NCI-H1417 (cell line): ENCODE results near the gene PAX5.
"Not testable (repeated sequence)": the region's sequence is repeated elsewhere in the genome, so short reads cannot be mapped to it uniquely, and the experiment has no call there.

Source experiments
- DNase-seq, 3 experiments: peaks; one replicate each; lab custom pipeline; 2025; lab: John Stamatoyannopoulos, UW

The PAX5 gene

GRCh38 chr9:37033682-37034304 lies at the start of gene PAX5:
Gene PAX5 (minus strand): TSS chr9:37034268. CDS start chr9:37034031, 237 bp downstream.
- no peak for DNase-seq

DNA sequence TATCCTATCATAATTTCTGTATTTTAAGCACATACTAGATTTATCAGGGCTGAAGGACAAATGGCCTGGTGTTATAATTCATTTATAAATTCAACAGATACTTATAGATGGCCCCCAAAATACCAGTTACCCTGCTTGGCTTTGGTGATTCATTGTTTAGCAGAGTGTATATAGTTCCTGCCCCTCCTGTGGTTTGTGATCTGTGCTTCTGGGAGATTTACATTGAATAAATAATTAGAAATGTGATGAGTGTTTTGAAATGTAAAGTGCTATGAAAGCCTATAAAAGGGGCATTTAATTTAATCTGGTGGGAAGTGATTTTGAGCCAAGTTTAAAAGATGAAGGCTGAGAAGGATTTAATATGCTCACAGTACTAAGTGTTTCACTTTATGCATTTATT lies 49.6 kb upstream of the PAX5 start:
- DNase-seq: no peak

DNA sequence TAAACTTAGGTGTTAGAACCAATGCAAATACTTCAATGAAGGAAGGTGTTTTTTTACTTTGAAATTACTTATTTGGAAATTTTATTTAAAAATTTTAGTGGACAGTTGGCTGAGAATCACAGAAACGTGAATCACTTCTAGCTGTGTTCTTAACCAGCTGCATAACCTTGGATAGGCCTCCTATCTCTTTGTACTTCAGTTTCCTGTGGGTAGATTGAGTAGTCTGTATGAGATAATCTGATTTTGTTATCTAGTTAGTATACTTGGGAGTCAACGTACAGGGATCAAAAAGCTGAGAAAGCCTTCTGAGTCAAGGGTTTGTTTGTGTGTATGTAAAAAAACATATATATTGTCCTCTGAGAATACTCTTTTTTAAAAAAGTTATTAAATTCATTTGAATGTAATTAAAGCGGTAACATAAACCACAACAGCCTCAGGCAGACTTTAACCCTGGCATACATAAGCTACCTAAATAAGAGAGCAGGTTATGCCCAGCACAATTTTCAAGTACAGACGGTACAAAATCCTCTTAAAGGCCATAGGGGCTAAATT lies 48.2 kb upstream of the PAX5 start:
- no peak for DNase-seq

- not testable (repeated sequence) for DNase-seq
These were observed 47.4 kb upstream of the PAX5 start for GRCh38 chr9:37081507-37081906.

DNA sequence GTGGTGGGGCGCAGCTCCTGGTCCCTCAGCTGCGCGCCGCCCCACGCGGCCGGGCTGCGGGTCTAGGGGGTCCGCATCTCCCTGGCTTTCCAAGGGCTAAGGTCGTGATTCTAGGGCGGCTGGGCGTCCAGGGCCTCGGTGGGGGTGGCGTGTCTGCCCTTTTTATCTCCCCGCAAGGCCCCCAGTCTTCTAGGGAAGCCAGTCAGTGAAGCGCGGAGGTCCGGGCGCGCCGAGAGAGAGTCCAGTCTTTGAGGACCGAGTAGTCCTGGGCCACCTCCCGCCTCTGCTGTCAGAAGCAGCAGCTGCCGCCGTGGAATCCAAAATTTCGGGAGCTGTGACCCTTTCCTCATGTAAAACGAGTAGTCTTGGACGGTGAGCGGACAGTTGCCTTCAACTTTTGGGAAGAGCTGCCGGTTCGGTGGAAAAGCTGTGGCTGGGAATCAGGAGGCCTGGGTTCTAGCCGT lies 46.1 kb upstream of the PAX5 start:
- DNase-seq: peak in 1 of 3 experiments; percentile 22

DNA sequence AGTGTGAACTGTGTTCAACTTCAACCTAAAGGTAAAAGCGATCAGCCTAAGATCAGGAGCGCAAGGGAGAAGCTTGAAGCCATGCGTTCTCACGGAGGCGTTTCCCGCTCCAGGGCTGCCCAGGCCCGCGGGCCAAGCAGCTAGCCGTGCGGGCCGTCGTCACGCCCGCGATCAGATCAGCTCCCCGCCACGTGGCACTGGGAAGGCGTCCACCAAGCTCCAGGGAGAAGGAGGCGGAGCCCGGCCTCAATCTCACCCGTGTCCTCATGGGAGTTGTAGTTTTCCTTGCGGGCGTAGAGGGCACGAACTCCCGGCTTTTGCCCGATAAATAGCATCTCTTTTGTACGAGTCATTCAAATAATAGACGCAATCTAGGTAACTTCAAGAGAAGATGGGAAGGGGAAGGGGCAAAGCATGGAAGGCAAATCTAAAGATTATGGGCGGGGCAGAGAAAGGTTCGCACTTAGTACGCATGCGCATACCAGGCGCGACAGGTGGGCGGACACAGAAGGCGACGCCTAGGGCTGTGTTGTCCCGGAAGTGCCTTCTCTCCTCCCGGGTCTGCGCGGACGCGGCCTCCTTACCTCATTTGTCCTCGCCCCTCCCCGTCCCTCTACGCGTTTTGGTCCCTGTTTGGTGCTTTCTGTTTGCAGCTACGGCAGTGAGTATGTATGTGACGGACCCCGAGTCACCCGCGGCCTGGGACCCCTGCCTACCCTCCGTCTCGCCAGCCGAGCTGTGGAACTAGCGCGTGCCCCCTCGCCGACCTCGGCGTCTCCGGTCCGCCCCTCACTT lies 45.5 kb upstream of the PAX5 start:
- DNase-seq: peak; percentile 89 to 99 (median 95)

DNA sequence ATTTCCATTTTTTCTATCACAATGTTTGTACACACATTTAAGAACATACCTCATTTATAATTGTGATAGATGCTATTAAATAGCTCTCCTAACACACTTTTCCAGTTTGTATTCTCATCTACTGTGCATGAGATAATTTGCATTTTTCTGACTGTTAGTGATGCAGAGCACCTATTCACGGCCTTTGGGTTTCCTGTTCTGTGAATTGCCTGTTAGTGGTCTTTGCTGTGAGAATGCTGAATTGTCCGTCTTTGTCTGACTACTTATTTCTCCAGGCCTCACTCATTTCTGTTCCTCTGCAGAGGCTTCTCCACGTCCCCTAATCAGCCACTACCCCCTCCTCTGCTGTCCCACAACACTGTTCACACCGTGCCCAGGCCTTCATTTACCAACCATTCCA lies 40.7 kb upstream of the PAX5 start:
- not testable (repeated sequence) for DNase-seq

DNA sequence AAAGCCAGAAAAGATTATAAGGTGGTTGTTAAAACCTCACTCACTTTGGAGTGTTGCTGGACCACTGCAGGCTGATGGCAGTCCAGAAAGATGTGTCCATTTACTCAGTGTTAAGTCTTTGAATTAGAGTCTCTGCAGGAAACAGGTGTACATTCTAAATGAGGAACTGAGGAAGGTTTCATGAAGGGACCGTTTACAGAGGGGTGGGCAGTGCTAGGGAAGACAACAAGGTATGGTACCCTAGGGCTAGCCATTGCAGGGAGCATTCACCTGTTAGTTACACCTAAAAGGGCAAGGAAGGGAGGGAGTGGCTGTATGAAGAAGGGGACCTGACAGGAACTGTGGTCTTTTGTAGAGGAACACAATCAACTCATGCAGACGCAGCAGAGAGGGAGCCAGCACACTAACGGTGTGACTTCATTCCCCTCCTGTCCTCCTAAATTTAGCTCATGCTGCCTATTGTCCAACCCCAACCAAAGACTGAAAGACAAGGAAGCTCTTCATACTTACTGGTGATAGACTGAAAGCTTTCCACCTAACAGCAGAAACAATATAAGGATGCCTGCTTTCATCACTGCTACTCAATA lies 32.2 kb upstream of the PAX5 start:
- no peak for DNase-seq

DNA sequence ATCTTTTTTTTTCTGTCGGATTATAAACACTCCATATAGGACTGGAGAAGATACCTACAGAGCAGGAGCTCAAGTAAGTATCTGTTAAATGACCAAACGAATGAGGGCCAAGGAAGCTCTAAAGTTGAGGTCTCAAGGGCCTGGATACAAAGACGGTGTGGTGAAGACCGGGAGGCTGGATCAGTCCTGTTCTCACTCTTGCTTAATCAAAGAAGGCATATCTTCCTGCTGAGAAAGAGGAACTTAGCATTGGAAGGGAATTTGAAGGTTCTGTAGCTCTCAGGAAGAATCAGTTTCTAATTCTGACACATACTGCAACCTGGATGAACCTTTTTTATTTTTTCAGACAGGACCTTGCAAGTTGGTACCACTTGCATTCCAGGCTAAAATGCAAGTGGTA lies 28.3 kb upstream of the PAX5 start:
- DNase-seq: no peak

- DNase-seq: no peak
These were observed 27.7 kb upstream of the PAX5 start for GRCh38 chr9:37061768-37062167.

DNA sequence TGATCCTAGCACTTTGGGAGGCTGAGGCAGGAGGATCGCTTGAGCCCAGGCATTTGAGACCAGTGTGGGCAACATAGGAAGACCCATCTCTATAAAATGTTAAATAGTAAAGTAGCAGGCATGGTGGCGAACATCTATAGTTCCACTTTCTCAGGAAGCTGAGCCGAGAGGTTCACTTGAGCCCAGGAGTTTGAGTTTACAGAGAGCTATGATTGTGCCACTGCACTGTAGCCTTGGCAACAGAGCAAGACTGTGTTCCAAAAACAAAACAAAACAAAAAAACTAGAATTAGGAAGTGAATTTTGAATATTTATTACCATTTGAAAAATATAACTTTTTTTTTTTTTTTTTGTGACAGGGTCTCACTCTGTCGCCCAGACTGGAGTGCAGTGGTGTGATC lies 26.8 kb upstream of the PAX5 start:
- no peak for DNase-seq

DNA sequence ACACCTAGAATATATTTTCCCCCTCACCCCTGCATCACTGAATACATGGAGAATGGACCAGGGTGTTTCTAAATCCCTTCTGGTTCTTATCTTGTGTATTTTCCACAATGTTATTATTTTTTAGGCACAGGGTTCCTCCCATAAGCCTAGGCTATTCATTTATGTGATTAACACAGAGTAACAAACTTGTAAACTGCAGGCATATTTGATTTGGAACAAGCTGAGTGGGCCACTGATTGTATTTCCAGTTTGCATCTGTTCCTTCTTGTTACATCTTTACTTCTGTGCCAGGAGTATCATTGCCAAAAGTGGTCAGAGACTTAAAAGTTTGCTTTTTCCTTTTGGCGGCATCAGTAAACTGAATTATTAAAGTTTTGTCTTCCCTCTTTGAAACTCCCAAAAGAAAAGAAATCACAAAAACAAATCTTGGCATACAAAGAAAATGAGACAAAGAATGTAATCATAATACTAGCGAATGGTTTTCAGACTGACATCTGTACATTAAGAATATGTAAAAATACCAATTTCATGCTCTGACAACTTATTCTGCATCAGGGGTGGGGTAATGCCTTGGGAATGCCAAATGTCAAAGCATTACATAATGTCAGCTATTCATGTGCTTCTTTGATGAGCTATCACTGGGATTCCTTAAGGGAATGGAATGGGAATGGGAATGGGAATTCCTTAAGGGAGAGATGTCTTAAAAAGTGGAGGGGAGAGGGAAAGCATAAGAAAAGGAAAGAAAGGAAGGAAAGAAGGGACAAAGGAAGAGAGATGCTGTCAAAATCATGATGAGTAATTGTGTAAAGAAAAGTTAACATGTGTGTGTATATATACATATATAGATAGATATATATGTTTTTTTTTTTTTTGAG lies 22.2 kb upstream of the PAX5 start:
- no peak for DNase-seq

- DNase-seq: not testable (repeated sequence)
These were observed 20.3 kb upstream of the PAX5 start for GRCh38 chr9:37054363-37054720.

- DNase-seq: no peak
These were observed 19.8 kb upstream of the PAX5 start for GRCh38 chr9:37053684-37054362.

DNA sequence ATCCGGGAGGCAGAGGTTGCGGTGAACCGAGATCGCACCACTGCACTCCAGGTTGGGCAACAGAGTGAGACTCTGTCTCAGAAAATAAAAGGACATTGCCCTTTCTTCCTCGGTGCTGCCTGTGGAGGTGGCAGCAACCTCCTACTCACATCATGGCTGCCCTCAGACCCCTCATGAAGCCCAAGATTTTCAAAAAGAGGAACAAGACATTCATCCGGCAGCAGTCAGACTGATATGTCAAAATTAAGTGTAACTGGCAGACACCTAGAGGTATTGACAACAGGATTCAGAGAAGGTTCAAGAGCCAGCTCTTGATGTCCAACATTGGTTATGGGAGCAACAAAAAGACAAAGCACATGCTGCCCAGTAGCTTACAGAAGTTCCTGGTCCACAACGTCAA lies 12.6 kb upstream of the PAX5 start:
- no peak for DNase-seq

DNA sequence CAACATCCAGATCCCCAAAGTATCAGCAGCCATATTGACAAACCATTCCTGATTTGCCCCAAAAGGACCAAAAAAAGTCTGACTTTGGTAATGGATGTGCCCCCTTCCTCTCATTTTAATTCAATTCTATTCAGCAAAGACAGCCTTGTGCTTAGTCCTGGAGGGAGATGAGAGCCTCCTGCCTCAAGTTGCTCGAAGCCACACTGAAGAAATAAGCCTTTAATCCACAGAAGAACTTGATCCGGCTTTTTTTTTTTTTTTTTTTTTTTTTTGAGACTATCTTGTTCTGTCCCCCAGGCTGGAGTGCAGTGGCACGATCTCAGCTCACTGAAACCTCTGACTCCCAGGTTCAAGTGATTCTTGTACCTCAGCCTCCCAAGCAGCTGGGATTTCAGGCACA lies 8.4 kb upstream of the PAX5 start:
- DNase-seq: no peak

DNA sequence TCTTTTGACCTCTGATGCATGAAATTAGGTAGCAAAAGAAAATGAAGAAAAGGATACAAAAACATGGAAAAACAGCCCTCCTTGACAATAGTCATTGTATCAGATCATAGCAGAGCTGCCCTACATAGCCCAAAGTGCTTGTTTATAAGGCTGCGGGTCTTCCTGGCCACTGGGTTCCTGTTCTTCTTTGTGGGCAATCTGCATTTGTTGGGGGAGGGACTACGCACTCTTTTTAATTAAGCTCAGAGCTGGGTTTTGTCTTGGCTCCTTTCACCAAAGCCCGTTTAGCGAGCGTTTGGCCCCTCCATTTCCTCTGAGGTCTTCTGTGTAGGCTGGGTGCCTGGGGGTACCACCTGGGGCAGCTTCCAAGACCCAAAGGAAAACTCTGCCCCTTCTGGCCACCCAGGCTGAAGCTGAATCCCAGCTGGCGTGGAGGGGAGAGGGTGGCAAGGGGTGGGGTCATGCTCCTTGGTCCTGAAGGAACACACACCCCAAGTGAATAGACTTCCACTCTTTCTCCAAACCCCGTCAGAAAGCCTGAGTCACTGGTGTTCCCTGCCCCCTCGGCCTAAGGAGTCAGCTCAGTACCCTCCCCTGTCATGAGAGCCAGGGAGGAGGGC lies 6.5 kb upstream of the PAX5 start:
- no peak for DNase-seq

DNA sequence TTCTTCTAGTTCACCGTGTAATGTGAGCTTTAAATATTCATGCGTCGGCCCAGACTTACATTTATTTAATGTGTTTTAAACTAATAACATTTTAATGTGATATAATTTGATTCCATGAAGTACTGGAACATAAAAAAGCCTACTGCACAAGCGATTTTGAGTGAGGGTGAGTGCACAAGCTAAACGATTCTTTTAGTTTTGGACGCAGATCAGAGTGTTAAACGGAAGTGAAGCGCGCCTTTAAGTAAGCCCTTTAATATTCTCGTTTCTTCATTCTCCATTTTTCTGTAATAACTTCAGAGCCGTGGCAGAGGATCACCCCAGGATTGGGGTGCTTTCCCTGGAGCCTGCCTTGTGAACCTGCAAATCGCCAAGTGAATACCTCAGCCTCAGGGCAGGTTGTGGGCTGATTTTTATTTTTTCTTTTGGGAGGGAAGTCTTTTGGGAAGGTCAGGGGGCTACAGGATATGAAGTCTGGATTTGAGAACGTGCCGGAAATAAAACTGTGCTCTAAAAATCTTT lies 4.9 kb upstream of the PAX5 start:
- no peak for DNase-seq

GRCh38 chr9:37038302-37038942 lies 4.4 kb upstream of the PAX5 start:
- no peak for DNase-seq
